CD4-positive, alpha-beta T cell treated with Interferon alpha-2 for 1 hour (primary cell): ENCODE results near the gene NIBAN1.
"Not testable (repeated sequence)": the region's sequence is repeated elsewhere in the genome, so short reads cannot be mapped to it uniquely, and the experiment has no call there.

Experiments used
- DNase-seq, 2 donors: peaks; one replicate each; pipeline ENCODE4 v3.0.0-alpha.2; 2020 to 2022

NIBAN1 gene

DNA sequence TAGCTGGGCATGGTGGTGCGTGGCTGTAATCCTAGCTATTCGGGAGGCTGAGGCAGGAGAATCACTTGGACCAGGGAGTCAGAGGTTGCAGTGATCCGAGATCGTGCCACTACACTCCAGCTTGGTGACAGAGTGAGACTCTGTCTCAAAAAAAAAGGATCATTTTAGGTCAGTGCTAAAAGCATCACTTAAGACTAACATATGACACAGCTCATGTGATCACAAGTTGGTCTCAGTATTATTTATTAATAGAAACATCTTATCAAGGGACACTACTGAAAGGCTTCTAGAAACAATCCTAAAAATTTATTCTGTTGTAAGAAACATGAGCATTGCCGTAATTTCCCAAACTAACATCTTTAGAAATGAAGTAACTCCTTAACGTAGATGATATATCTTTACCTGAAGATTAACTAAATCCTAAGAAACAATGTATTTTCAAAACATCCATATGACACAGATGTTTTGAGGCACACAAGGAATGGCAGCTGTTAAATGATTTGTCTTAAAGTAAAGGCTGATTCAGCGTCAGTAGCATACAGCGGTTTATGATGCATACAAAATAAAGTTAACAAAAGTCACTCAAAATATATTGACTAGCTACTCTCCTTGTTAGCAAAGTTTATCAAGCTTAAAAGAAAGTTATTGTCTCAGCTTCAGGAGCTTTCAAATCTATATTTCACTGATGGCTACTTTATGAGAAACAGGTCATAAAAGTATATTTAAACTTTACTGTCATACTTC lies 2.6 kb downstream of the NIBAN1 start:
- DNase-seq: no peak

DNA sequence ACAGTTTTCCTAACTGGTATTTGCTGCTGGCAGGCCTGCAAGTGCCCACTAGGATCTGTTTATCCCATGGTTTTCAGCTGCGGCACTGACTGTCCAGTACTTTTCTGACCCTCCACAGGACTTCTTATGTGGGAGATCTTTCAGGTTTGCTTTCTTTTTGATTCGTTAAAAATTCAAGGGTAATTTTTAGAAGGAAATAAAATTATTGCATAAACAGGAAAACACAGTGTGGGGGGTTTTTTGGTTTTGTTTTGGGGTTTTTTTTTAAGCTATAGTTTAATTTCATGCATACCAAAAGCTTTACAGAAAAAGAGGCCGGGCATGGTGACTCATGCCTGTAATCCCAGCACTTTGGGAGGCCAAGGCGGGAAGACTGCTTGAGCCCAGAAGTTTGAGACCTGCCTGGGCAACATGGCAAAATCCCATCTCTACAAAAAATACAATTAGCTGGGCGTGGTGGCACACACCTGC lies 3.6 kb downstream of the NIBAN1 start:
- no peak for DNase-seq

DNA sequence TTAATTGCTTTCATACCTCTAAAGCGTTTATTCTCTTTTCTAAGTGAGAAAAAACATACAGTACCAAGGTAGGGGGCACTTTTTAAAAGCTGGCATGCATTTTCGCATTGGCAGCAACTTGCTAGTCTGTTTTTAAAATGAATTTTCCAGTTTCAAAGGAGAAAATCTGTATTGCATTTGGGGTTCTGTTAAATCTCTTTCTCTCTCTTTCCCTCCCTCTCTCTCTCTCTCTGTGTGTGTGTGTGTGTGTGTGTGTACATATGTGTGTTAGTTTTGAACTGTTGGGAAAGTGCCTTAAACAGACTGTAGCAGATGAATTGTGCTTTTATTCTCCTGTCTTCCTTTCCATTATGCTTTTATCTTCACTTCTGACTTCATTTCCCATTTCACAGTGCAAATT lies 7.3 kb downstream of the NIBAN1 start:
- no peak for DNase-seq

DNA sequence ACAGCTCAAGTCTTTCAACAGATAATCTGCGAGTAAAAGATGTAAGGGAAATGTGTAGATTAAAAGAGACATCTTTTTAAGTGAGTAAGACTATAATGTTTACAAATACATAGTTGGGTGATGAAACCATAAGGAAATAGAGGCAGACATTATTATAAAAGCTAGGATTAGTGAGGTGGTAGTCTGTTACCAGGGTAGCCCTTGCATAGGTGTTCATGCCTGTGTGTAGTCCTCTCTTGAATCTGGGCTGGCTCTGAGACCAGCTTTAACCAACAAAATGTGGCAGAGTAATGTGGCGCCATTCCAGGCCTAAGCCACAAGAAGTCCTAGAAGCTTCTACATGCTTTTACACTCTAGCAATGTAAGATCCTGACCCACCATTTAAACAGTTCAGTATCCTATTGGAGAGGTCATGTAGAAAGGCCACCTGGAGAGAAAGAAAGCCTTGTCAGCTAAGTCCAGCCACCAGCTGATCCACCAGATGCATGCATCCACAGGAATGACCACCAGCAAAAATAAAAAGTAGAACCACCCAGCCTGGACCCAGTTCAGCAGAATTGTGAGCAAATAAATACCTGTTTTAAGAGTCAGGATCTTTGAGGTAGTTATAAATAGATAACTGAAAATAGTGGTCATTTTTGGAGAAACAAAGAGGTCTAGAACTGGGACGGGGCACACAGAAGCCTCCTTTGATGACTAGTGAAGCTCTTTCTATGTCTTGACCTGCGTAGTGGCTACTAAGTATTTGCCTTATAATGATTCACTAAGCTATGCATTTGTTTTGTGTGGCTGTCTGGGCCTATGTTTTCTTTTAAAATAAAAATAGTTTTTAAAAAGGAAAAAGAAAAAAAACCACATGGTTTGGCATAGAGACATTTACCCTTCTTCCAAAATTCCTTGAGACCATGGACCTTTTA lies 8.1 kb downstream of the NIBAN1 start:
- DNase-seq: no peak

DNA sequence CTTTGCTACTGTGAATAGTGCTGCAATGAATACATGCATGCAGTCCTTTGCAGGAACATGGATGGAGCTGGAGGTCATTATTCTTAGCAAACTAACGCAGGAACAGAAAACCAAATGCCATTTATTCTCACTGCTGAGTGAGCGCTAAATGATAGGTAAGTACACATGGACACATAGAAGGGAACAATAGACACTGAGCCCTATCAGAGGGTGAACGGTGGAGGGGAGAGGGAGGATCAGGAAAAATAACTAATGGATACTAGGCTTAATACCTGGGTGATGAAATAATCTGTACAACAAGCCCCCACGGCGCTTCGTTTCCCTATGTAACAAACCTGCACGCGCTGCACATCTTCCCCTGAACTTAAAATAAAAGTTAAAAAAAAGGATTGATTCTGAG lies 8.9 kb downstream of the NIBAN1 start:
- no peak for DNase-seq

DNA sequence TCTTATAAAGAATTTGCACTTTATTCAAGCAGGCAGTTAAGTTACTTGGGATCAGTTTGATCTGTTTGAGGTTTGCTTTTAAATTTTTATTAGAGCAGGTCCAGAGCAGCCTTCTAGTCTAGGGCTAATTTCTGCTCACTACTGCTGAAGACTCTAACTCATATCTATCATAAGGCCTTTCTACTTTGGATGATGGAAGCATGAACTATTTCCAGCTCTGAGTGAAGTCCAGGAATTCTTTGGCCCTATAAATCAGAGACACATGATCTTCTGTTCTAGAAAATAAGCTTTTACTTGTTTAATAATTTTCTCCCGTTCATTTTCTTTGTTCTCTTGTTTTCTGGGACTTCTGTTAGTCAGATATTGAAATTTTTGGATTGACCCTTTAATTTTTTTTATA lies 14.7 kb downstream of the NIBAN1 start:
- no peak for DNase-seq

DNA sequence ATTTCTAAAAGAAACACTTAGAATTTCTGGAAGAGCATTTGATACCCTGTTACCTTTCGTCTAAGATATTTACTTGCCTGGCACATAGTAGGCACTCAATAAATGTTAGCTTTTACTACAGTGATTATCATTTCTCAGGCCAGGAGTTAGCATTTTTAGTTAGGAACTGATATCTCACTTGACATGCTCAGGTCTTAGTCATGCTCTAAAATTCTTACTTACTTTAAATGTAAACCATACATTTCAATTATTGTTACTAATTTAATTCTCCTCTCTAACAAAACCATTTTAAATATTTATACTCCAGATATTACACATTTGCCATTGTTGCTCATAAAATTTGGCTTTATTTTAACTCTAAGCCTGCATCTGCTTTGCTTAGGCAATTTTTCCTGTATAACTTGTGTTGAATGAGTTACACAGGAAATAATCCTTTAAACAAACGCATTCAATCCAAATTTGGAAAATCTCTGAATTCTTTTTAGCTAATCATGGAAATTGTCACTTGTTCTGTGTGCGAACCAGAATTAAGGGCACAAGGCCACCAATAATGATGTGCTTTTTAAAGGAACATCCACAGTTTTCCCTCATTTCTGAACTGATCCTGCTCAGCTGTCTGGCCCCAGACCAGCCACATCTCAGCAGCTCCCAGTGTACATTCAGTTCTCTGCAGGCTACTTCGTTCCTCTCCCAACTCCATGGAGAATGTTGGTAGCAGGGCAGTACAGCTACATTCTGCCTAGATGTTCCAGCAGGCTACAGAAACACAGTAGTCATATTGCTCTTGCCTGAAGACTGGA lies 15.6 kb downstream of the NIBAN1 start:
- DNase-seq: no peak

DNA sequence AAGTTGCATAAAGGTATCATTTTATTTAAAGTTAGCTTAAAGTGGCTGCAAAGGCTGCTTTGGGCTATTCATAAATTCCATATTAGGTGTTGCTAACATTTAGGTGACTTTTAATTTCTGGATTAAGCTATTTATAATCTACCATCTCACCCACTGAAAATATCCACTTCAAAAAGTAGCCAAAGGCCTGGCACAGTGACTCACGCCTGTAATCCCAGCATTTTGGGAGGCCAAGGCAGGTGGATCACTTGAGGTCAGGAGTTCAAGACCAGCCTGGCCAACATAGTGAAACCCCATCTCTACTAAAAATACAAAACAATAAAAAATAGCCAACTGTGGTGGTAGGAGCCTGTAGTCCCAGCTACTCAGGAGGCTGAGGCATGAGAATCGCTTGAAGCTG lies 16.4 kb downstream of the NIBAN1 start:
- DNase-seq: not testable (repeated sequence)

DNA sequence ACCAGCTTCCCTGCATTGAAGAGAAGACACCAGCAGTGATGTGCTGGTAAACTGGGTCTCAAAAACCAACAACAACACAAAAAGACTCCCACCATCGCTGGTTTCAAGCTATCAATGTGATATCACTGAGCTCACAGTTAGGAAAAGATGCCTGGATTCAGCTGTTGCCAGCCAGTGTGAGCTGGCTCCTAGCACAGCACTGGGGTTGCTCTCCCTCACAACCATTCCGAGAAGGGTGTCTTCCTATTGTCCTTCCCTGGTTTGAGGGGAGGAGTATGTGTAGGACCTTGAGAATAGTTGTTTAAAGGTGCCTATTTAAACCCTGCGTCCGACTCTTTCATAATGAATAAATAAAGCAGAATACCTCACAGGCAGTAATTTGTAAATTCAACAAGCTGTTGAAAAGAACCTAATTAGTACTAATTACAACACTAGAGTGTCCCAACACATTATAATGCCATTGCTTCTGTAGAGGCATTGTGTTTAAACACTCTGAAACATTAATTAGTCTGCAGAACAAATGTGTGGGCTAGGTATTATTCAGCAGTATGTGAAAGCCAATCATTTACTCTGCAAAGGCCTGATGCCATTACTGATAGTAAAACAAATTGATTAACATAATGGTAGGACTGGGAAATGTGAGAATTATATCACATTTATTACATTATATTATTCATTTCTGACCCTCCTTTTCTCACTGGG lies 17.2 kb downstream of the NIBAN1 start:
- no peak for DNase-seq

DNA sequence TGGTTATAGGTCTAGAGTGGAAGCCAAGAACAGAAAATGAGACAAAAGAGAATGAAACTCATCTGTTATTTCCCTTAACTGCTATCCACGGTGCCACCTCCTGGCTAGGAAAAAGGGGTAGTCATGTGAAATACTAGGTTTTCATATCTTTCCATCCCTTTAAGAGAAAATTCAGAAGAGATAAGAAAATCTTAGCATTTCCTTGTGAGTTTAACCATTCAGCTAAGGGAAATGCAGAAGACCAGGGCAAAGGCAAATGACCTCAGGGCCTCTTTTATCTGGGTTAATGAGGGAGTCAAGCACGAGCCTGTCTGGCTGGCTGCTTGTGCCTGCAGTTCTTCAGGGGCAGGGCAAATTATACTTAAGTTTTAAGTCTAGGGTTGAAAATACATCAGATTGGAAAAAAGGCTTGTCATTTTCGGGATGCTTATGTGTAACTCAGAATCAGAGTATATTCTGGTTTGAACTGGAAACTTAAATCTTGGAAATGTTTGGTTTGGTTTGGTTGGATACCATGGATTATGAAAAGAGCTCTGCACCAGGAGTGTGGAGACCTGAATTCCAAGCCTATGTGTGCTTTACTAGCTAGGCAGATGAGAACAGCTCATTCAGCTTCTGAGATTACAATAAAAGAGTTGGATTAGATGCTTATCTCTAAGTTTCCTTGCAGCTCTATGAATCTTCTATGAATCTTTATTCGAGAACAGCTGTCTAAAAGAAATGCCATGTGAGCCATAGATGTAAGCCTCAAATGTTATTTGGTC lies 19.9 kb downstream of the NIBAN1 start:
- no peak for DNase-seq

DNA sequence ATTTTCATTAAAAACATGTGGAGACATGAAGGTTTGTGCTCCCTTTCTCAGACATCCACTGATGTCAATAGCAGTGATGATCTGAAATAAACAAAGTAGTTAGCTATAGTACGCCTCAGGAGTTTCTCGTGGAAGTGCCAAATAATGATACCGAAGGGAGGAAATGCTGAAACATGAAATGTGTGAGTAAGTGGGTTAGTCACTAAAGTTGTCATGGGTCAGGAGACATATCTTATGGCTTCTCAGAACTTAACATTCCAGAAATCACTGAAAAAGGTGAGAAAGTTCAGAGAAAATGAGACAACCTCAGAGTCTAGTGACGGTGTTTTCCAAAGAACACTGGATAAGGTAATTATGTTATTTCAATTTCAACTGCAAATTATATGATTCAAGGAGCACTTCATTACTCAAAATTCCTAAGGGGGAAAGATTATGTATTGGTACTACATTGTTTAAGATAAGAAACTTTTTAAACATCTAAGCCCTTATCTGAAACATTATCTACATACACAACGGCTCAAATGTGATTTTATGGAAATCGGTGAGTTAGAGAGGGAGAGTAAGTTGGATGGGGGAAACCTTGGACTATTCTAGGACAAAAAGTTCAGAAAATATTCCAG lies 20.6 kb downstream of the NIBAN1 start:
- DNase-seq: peak in 1 of 2 donors; percentile 14

DNA sequence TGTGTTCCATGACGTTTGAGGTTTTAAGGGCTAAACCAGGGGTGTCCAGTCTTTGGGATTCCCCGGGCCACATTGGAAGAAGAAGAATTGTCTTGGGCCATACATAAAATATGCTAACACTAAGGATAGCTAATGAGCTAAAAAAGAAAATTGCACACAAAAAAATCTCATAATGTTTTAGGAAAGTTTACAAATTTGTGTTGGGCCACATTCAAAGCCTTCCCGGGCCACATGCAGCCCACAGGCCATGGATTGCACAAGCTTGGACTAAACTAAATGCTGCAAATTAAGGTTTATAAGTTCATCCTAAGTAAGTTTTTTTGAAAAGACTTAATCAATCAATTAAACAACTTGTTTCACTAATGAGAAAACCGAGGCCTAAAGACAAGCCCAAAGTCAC lies 21.9 kb downstream of the NIBAN1 start:
- DNase-seq: no peak

DNA sequence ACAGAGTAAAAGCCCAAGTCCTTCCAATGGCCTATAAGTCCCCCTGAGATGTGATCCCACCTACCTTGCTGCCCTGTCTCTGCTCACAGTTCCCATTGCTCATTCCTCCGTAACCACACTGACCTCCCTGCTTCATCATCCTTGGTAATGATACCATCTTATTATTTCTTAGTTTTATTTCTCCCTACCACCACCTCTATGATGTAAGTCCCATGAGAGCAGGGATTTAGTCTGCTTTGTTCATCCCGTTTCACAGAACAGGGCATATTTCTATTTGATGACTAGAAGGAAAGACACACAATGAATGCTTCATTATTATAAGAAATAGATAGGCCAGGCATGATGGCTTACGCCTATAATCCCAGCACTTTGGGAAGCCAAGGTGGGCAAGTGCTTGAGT lies 22.5 kb downstream of the NIBAN1 start:
- DNase-seq: no peak

DNA sequence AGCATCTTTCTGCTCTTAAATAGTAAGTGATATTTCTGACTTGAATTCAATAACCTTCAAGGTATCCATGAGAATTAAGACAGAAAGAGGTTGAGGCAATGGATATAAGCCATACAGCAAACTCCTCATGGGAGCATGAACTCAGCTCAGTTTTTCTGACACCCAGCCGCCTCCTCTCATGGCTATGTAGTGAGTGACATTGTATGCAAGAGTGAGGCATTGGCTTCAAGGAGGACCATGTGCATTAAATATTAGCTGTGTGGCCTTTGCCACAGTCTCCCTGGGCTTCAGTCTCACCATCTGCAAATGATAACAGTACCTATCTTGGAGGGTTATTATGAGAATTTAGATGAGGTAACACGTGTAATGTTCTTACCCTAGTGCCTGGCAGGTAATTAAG lies 23.4 kb downstream of the NIBAN1 start:
- no peak for DNase-seq

DNA sequence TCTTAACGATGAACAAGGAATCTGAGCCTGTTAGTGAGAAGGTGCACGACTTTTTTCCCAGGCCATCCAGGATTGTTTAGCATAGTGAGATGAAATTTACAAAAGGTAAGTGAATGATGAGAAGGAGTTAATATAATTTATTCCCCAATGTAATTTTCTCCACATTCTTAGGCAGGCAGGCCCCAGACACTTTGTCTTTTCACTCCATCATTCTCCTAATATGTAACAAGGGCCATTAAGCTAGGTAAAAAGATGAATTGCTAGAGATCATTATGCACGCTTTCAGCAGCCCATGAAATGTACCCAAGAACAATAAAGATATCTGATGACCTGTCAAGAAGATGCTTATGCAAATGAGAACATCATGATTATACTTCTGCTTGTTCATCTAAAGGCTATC lies 24.1 kb downstream of the NIBAN1 start:
- DNase-seq: no peak

DNA sequence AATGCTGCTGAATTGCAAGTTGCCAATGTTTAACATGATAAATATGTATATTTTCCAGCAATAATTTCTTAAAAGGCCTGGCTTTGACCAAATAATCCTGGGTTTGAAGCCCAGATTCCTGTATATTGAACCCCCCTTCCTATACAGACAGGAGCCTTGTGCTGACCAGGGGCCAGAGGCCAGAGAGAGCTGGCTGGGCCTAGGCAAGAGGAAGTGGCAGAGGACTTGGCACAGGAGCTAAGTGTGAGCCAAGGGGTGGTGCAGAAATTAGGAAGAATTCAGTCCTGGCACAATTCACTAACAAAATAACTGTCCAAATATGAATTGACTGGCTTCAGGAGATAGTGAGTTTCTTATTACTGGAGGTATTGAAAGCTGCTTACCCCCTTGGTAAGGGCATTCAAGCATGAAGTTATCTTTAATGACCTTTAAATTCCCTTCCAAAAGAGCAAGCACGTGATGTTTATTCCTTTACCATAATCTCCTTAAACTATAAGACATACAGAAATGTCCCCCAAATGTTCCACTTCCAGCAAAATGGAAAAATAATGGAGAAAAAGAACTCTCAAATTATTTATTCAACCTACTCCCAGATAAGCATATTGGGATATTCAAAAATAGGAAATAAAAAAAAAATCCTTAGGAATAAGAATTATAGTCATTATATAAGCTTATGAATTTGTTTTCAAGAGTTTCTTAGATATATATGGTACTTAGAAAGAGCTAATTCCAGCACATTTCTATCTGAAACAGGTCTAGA lies 26.6 kb downstream of the NIBAN1 start:
- DNase-seq: no peak

DNA sequence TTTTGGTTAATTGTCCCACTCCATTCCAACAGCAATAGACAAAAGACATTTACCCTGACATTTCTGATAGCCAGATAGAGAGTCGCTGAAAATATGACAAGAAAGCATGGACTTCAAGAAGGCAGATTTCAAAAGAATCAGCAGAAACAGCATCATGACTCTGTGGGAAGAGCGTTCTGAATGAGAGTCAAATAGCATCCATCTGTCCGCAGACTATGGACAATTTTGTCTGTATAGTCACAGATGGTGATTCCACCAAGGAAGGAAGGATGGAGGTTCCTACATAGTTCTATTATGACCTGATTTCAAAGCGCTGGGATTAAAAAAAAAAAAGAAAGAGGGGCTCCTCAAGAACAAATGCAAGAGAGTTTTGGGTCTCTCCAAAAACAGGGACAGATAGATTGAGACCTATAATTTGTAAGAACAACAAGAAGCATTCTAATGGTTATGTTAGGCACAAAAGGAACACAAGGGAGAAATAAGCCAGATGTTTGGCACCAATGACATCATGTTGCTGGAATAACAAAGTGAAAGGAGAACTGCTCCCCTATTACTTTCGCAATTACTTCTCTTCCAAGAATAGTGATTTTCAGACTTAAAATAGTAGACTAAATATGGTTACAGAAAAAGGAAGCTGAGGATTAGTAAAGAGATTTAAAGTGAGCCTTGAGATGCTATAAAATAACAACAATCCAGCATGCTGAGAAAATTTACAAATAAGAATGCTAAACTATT lies 28.5 kb downstream of the NIBAN1 start:
- peak in 1 of 2 donors; percentile 16 for DNase-seq

DNA sequence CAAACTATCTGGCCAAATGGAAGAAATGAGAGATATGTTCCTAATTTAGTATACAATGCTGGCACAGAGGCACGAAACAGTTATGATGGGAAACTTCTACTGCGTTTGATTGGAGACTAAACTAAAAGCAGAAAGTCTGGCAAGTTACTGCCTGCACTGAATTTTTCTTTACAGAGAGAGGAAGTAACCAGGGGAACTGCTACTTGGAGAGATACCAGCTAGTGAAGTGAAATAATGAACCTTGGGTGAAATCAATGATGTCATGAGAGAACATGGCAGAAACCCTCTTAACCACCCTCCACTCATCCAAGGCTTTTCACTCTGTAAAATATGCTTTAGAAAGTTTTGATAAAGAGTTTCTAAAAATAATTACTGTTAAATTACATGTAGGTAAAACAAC lies 29.3 kb downstream of the NIBAN1 start:
- peak in 1 of 2 donors; percentile 14 for DNase-seq

DNA sequence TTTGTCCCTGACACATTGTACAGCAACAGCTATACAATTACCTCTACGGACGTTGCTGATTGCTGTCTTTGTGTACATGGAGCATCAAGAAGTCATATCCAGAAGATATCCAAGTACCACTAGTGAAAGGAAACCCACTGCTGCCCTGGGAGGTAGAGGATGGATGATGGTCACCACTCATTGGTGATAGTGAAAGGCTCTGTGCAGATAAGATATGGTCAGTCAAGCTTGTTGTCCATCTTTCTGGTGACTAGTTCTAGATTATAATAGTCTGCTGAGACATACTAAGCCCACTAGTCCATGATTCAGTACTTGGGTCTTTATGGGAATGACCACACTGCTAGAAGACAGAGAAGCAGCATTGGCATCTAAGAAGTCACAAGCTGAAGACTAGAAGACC lies 30.3 kb downstream of the NIBAN1 start:
- DNase-seq: no peak

DNA sequence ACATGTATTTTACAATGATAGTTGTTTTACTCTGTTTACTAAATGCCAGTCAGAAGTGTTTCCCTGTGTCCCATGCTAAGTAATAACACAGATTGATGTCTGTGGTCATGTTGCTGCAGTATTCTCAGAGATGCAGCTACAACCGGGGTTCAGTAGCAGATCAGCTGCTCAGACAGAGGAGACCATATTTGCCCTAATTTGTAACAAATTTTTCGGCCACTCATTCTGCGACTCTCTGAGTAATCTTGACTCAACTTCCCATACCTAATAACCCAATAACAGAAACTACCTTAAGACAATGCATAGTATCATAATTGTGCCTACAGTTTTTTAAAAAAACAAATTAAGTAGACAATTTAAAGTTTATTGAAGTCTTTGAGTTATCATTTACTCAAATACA lies 32.6 kb downstream of the NIBAN1 start:
- DNase-seq: no peak
